IMR-90 (cell line): ENCODE measurements around the gene CCNB2.

Experiments used
- POLR2A ChIP-seq: IDR thresholded peaks from 2 replicates; pipeline ENCODE4 v1.6.1; 2012; ENCODE audit warnings: mild to moderate bottlenecking, low read depth, low read length
- TF ChIP-seq, protein P1 (sequence below): conservative IDR thresholded peaks from 2 replicates; pipeline ENCODE4 v1.5.1; 2012; ENCODE audit warnings: mild to moderate bottlenecking, low read depth, low read length, improper control_type of control experiment

GRCh38 chr15:59143281-59143680 lies 38.3 kb downstream of the CCNB2 start:
- no peak for TF ChIP-seq POLR2A
- TF ChIP-seq, protein P1, sequence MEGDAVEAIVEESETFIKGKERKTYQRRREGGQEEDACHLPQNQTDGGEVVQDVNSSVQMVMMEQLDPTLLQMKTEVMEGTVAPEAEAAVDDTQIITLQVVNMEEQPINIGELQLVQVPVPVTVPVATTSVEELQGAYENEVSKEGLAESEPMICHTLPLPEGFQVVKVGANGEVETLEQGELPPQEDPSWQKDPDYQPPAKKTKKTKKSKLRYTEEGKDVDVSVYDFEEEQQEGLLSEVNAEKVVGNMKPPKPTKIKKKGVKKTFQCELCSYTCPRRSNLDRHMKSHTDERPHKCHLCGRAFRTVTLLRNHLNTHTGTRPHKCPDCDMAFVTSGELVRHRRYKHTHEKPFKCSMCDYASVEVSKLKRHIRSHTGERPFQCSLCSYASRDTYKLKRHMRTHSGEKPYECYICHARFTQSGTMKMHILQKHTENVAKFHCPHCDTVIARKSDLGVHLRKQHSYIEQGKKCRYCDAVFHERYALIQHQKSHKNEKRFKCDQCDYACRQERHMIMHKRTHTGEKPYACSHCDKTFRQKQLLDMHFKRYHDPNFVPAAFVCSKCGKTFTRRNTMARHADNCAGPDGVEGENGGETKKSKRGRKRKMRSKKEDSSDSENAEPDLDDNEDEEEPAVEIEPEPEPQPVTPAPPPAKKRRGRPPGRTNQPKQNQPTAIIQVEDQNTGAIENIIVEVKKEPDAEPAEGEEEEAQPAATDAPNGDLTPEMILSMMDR = no peak
